Caco-2 (cell line): Measurements from ENCODE around the gene TAB3. TPM values are rescaled to one million over a fixed set of nuclear protein-coding genes. Genes with fewer than 3 reads are reported as not detected.

Source experiments
- BruUV-seq: library from RNA; stranded (reverse); fragments of 400-500 nt; replicated peaks from 2 replicates; lab custom pipeline; 2021; lab: Mats Ljungman, UMichigan
- CTCF ChIA-PET: fragments of 300-600 bp; sonication (Branson Sonifier 250); formaldehyde crosslinking; loops from one replicate; lab custom pipeline; 2022; ENCODE audit warnings: antibody characterized with exemption; lab: Charles Lee
- POLR2A ChIA-PET: fragments of 300-600 bp; sonication (Branson Sonifier 250); formaldehyde crosslinking; loops from one replicate; lab custom pipeline; 2022; ENCODE audit warnings: antibody characterized with exemption; lab: Charles Lee
- DNase-seq, 2 experiments: peaks; one replicate each; pipeline versions ENCODE4 v3.0.0 to v3.0.0-alpha.2; 2020 to 2022
- H3K27me3 ChIP-seq: replicated peaks from 2 replicates; pipeline ENCODE4 v1.6.0; 2011; ENCODE audit warnings: low read length; ENCODE audit not compliant: control insufficient read depth, insufficient read depth
- H3K36me3 ChIP-seq: 2 replicates; pipeline ENCODE4 v1.5.1; 2011; ENCODE audit warnings: low read length; ENCODE audit not compliant: control insufficient read depth, insufficient read depth
- H3K4me1 ChIP-seq: fragments of 250-450 bp; sonication (Bioruptor Pico); 2 replicates; pipeline ENCODE4 v1.5.1; 2020; ENCODE audit warnings: mild to moderate bottlenecking
- H3K4me3 ChIP-seq: 2 replicates; pipeline ENCODE4 v1.5.1; 2011; ENCODE audit warnings: low read depth, mild to moderate bottlenecking, control low read depth, low read length
- H3K9me3 ChIP-seq: fragments of 250-450 bp; sonication (Bioruptor Pico); 2 replicates; pipeline ENCODE4 v1.5.1; 2020; ENCODE audit warnings: mild to moderate bottlenecking, moderate library complexity
- H3K27ac Mint-ChIP-seq: one replicate; pipeline ENCODE4 v1.8.0; 2022; ENCODE audit warnings: mixed read lengths; ENCODE audit not compliant: unreplicated experiment
- H3K27me3 Mint-ChIP-seq: one replicate; pipeline ENCODE4 v1.8.0; 2022; ENCODE audit warnings: mixed read lengths; ENCODE audit not compliant: insufficient read depth, unreplicated experiment
- H3K36me3 Mint-ChIP-seq: one replicate; pipeline ENCODE4 v1.8.0; 2022; ENCODE audit warnings: mild to moderate bottlenecking, mixed read lengths; ENCODE audit not compliant: insufficient read depth, unreplicated experiment
- H3K4me1 Mint-ChIP-seq: one replicate; pipeline ENCODE4 v1.8.0; 2022; ENCODE audit warnings: low read depth, mixed read lengths; ENCODE audit not compliant: unreplicated experiment
- H3K4me3 Mint-ChIP-seq: one replicate; pipeline ENCODE4 v1.8.0; 2022; ENCODE audit warnings: mild to moderate bottlenecking, moderate library complexity, mixed read lengths; ENCODE audit not compliant: unreplicated experiment
- H3K9me3 Mint-ChIP-seq: one replicate; pipeline ENCODE4 v1.8.0; 2022; ENCODE audit warnings: mixed read lengths; ENCODE audit not compliant: unreplicated experiment
- intact Hi-C: fragments of 100-400 bp; cut with micrococcal nuclease; formaldehyde crosslinking; loops from one replicate; pipeline ENCODE4 v1.10.0; 2022; ENCODE audit not compliant: unreplicated experiment
- total RNA-seq: library from RNA; stranded (reverse); gene quantifications from 2 replicates; pipeline ENCODE4 v1.2.3, GENCODE V29; 2022
- TF ChIP-seq, protein P1 (sequence below), 2 experiments: fragments of 200-600 bp in 1 of 2; IDR thresholded peaks; 1 replicate in 1 of 2; 2 replicates in 1 of 2; pipeline versions ENCODE4 v1.5.1 to v1.8.0; 2011 to 2022; ENCODE audit warnings: antibody characterized with exemption in 1 of 2, control low read depth in 1 of 2, inconsistent platforms in 1 of 2, low read depth in 1 of 2, low read length in 1 of 2, mild to moderate bottlenecking in 1 of 2, moderate library complexity in 1 of 2; ENCODE audit not compliant: insufficient read depth in 1 of 2, severe bottlenecking in 1 of 2, unreplicated experiment in 1 of 2

The TAB3 gene
- total RNA-seq, 1 experiment from 2014 or later: 14.8 TPM

DNA sequence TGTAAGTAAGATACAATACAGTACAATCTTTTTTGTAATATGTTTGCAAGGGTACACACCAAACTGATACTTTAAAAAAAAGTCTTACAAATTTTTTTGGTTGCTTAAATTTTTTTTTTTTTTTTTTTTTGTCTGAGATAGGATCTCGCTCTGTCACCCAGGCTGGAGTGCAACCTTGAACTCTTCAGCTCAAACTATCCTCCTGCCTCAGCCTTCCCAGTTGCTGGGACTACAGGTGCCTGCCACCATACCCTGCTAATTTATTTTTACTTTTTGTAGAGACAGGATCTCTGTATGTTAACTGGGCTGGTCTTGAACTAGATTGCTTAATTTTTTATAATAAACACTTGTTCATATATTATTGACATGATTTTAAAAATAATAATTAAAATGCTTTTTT is 41.1 kb upstream of the TAB3 start:
- Mint-ChIP-seq H3K4me1 (peaks cover 17% of the 10 kb centered on the region), H3K9me3 (no peaks in the 10 kb centered on the region), H3K4me3 (no peak overlapping the region), H3K27me3 (no peaks in the 10 kb centered on the region), H3K36me3 (no peaks in the 10 kb centered on the region), H3K27ac (no peak overlapping the region)
- peaks cover 26% of the 10 kb centered on the region for H3K4me1 ChIP-seq
- DNase-seq: no peak
- TF ChIP-seq, protein P1, sequence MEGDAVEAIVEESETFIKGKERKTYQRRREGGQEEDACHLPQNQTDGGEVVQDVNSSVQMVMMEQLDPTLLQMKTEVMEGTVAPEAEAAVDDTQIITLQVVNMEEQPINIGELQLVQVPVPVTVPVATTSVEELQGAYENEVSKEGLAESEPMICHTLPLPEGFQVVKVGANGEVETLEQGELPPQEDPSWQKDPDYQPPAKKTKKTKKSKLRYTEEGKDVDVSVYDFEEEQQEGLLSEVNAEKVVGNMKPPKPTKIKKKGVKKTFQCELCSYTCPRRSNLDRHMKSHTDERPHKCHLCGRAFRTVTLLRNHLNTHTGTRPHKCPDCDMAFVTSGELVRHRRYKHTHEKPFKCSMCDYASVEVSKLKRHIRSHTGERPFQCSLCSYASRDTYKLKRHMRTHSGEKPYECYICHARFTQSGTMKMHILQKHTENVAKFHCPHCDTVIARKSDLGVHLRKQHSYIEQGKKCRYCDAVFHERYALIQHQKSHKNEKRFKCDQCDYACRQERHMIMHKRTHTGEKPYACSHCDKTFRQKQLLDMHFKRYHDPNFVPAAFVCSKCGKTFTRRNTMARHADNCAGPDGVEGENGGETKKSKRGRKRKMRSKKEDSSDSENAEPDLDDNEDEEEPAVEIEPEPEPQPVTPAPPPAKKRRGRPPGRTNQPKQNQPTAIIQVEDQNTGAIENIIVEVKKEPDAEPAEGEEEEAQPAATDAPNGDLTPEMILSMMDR (IDR thresholded peaks at IDR 0.05; ENCODE audit: insufficient read depth in 1 of 2, low read depth in 1 of 2, low read length in 1 of 2, severe bottlenecking in 1 of 2, unreplicated experiment in 1 of 2): no peak
- no TSS peak for BruUV-seq
- CTCF ChIA-PET: no interaction called here
- H3K36me3 ChIP-seq: no peaks in the 10 kb centered on the region
- no peak overlapping the region for H3K4me3 ChIP-seq
- no peaks in the 10 kb centered on the region for H3K9me3 ChIP-seq
- POLR2A ChIA-PET: interaction anchor here (0.5 kb wide), 1 partner anchor 8 kb away, joined by 9 read pairs; no protein-coding TSS in a partner anchor
- H3K27me3 ChIP-seq: no peaks in the 10 kb centered on the region
- intact Hi-C loops: no loop called here

DNA sequence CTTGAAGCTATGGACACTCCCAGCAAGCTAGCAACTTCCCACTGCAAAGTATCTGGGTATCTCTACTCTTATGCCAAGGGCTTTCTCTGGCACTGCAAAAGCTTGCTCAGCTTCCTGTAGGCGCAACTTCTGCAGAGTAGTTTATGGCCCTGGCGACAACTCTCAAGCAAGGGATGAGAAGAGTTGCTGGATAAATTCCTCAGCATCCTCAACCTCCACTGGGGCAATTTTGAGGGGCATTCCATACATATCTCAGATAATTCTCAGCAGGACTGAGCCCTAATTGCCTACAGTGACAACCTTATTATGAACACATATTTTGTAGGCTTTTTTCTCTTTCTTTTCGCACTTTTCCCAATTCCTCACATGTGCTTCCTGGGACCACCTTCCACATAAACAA is 31.2 kb upstream of the TAB3 start:
- CTCF ChIA-PET: no interaction called here
- POLR2A ChIA-PET: no interaction called here
- Mint-ChIP-seq H3K4me3 (no peak overlapping the region), H3K27ac (no peak overlapping the region), H3K9me3 (no peaks in the 10 kb centered on the region), H3K36me3 (no peaks in the 10 kb centered on the region), H3K27me3 (no peaks in the 10 kb centered on the region), H3K4me1 (peaks cover 16% of the 10 kb centered on the region)
- no peak for DNase-seq
- Histone ChIP-seq H3K4me3 (no peak overlapping the region), H3K36me3 (no peaks in the 10 kb centered on the region), H3K4me1 (0 out of 2 replicates have a peak, but pooled peaks cover 6% of the 10 kb centered on the region), H3K27me3 (no peaks in the 10 kb centered on the region), H3K9me3 (no peaks in the 10 kb centered on the region)
- no TSS peak for BruUV-seq
- TF ChIP-seq, protein P1 (IDR thresholded peaks at IDR 0.05; ENCODE audit: insufficient read depth in 1 of 2, low read depth in 1 of 2, low read length in 1 of 2, severe bottlenecking in 1 of 2, unreplicated experiment in 1 of 2): no peak
- intact Hi-C loops: no loop called here

DNA sequence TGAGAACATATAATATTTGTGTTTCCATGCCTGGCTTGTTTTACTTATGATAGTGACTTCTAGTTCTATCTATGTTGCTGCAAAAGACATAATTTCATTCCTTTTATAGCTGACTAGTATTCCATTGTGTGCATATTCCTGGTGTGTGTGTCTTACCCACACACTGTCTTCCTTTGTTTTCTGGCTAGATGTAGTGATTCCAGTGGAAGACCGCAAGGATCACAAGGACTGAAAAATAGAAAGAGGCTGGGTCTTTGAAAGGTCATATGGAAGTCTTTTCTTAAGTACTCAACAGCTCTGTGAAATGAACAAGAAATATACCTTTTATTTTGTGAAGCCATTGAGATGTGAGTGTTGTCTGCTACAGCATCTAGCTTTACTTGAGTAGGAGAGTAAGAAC is 29.4 kb upstream of the TAB3 start:
- no peak overlapping the region for H3K4me3 Mint-ChIP-seq
- TF ChIP-seq, protein P1 (IDR thresholded peaks at IDR 0.05; ENCODE audit: insufficient read depth in 1 of 2, low read depth in 1 of 2, low read length in 1 of 2, severe bottlenecking in 1 of 2, unreplicated experiment in 1 of 2): no peak
- peaks cover 16% of the 10 kb centered on the region for H3K4me1 Mint-ChIP-seq
- no peaks in the 10 kb centered on the region for H3K36me3 ChIP-seq
- no peak overlapping the region for H3K4me3 ChIP-seq
- ChIA-PET CTCF (no interaction called here), POLR2A (no interaction called here)
- H3K9me3 ChIP-seq: no peaks in the 10 kb centered on the region
- no peaks in the 10 kb centered on the region for H3K27me3 Mint-ChIP-seq
- no peak for DNase-seq
- H3K27ac Mint-ChIP-seq: no peak overlapping the region
- no peaks in the 10 kb centered on the region for H3K36me3 Mint-ChIP-seq
- no peaks in the 10 kb centered on the region for H3K9me3 Mint-ChIP-seq
- intact Hi-C loops: no loop called here
- 0 out of 2 replicates have a peak, but pooled peaks cover 6% of the 10 kb centered on the region for H3K4me1 ChIP-seq
- H3K27me3 ChIP-seq: no peaks in the 10 kb centered on the region
- BruUV-seq: no TSS peak
